Measurements from ENCODE around the gene GGTA1. TPM values are rescaled to one million over a fixed set of nuclear protein-coding genes. Genes with fewer than 3 reads are reported as not detected.
A peak's percentile ranks its signal among the peaks of the same experiment; 100 is the strongest.

The GGTA1 gene
- total and polyA plus RNA-seq, 9 of the 15 experiments (the other 6 are each of a cell fraction or from before 2014, with no cell fraction given), result 0.04 to 0.15 TPM; not detected in 7

DNA sequence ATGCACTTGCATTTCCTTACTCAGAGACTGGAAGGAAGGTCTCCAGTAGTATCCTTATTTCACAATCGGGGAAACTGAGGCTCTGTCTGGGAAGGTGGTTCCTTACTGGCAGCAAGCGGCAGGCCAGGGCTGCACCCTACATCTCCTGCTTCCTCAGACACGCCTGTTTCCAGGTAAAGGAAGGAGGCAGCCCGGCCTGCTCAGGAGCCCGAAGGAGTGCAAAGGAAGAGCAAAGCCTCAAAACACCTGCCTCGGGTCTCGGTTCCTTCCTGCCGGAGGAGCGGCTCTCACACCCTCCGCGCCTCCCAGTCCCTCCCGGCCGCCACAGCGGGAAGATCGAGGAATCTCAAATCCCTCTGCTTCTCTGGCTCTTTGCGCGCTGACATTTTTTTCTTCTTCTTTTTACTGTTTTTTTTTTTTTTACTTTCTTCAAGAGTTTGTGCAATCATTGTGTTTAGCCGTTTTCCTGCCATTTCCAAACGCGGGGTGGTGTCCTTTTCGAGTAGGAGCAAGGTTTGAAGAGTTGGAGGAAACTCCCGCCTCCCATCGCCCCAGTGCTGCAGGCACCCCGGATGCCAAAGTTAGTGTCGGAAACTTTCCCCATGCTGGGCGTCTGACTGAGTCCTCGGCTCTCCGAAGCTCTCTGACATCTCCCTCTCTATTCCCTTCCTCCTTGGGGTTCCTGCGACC lies 1.0 kb downstream of the GGTA1 start:
- TF ChIP-seq ELF4 (CRISPR knock-in tag; IDR thresholded peaks at IDR 0.05) (no peak), ESRRA (IDR thresholded peaks at IDR 0.05; ENCODE audit: borderline replicate concordance, low read depth) (no peak), HMGN3 (IDR thresholded peaks at IDR 0.05; ENCODE audit: borderline replicate concordance, extremely low read depth, insufficient read length, low read depth, low read length) (no peak), SIN3A (IDR thresholded peaks at IDR 0.05; ENCODE audit: borderline replicate concordance in 2 of 2, control insufficient read depth in 1 of 2, low read depth in 2 of 2, low read length in 2 of 2) (no peak), EZH2 (IDR thresholded peaks at IDR 0.05; ENCODE audit: borderline replicate concordance, low read depth, low read length) (0 out of 2 replicates have a peak, but pooled peaks have one; percentile 72)
- TF ChIP-seq, protein P1, sequence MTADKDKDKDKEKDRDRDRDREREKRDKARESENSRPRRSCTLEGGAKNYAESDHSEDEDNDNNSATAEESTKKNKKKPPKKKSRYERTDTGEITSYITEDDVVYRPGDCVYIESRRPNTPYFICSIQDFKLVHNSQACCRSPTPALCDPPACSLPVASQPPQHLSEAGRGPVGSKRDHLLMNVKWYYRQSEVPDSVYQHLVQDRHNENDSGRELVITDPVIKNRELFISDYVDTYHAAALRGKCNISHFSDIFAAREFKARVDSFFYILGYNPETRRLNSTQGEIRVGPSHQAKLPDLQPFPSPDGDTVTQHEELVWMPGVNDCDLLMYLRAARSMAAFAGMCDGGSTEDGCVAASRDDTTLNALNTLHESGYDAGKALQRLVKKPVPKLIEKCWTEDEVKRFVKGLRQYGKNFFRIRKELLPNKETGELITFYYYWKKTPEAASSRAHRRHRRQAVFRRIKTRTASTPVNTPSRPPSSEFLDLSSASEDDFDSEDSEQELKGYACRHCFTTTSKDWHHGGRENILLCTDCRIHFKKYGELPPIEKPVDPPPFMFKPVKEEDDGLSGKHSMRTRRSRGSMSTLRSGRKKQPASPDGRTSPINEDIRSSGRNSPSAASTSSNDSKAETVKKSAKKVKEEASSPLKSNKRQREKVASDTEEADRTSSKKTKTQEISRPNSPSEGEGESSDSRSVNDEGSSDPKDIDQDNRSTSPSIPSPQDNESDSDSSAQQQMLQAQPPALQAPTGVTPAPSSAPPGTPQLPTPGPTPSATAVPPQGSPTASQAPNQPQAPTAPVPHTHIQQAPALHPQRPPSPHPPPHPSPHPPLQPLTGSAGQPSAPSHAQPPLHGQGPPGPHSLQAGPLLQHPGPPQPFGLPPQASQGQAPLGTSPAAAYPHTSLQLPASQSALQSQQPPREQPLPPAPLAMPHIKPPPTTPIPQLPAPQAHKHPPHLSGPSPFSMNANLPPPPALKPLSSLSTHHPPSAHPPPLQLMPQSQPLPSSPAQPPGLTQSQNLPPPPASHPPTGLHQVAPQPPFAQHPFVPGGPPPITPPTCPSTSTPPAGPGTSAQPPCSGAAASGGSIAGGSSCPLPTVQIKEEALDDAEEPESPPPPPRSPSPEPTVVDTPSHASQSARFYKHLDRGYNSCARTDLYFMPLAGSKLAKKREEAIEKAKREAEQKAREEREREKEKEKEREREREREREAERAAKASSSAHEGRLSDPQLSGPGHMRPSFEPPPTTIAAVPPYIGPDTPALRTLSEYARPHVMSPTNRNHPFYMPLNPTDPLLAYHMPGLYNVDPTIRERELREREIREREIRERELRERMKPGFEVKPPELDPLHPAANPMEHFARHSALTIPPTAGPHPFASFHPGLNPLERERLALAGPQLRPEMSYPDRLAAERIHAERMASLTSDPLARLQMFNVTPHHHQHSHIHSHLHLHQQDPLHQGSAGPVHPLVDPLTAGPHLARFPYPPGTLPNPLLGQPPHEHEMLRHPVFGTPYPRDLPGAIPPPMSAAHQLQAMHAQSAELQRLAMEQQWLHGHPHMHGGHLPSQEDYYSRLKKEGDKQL (CRISPR knock-in tag; IDR thresholded peaks at IDR 0.05; ENCODE audit: borderline replicate concordance), result no peak
- peaks cover 0 to 15% of the 10 kb centered on the region in 2 experiments; a peak in 2 of 5 replicates for H3K4me1 ChIP-seq (replicated peaks in 1 of 2; ENCODE audit: control insufficient read depth in 2 of 2, insufficient read depth in 2 of 2, low read length in 2 of 2)
- POLR2A ChIA-PET, result interaction anchor here (0.7 to 0.9 kb wide), 2 partner anchors 37 to 432 kb away, joined by 3 read pairs; no protein-coding TSS in a partner anchor
- no TSS peak for BruUV-seq (replicated peaks)
- intact Hi-C loops (cut with micrococcal nuclease) (no loop called here), in situ Hi-C loops (cut with MboI) (no loop called here)
- H3K4me2 ChIP-seq (ENCODE audit: insufficient read depth, low read length), result no peak overlapping the region
- H3K9me1 ChIP-seq (ENCODE audit: control insufficient read depth, insufficient read depth, low read length), result no peaks in the 10 kb centered on the region
- ATAC-seq (no peak), FAIRE-seq (no peak), DNase-seq (ENCODE audit: extremely low read depth in 1 of 4, low spot score in 3 of 4) (no peak)
- H2AFZ ChIP-seq (ENCODE audit: low read depth, low read length), result no peak overlapping the region
- no peak overlapping the region for H3K27ac ChIP-seq (ENCODE audit: extremely low read depth, low read depth, low read length)
- H3K9ac ChIP-seq (ENCODE audit: insufficient read depth in 1 of 2, low read depth in 2 of 2, low read length in 2 of 2), result no peak overlapping the region
- CTCF ChIA-PET (ENCODE audit: low intra/inter-chr PET ratio), result interaction anchor here (0.6 to 0.9 kb wide), 2 partner anchors 53 to 179 kb away, joined by 3 to 4 read pairs; no protein-coding TSS in a partner anchor
- peaks cover 5% of the 10 kb centered on the region for H3K9me3 ChIP-seq (replicated peaks; ENCODE audit: control insufficient read depth, insufficient read depth, low read depth, low read length)
- H3K36me3 ChIP-seq (ENCODE audit: control insufficient read depth, insufficient read depth, low read length), result no peaks in the 10 kb centered on the region
- H3K4me3 ChIP-seq, result no peak overlapping the region
- H4K20me1 ChIP-seq (replicated peaks; ENCODE audit: control insufficient read depth, insufficient read depth, low read length), result no peaks in the 10 kb centered on the region
- H3K27me3 ChIP-seq (ENCODE audit: control insufficient read depth in 2 of 2, insufficient read depth in 2 of 2, low read length in 2 of 2), result peaks cover 24 to 47% of the 10 kb centered on the region in 2 experiments; a peak in 4 of 5 replicates
- no peaks in the 10 kb centered on the region for H3K79me2 ChIP-seq (ENCODE audit: control insufficient read depth, insufficient read depth, low read length)
- WGBS (ENCODE audit: insufficient coverage, low coverage, missing lambda C conversion rate), result 12% methylated on average over 27 of the region's 29 CpGs
